Measurements from ENCODE around the gene THBS3. TPM values are rescaled to one million over a fixed set of nuclear protein-coding genes. Genes with fewer than 3 reads are reported as not detected.

Gene THBS3
- total RNA-seq, 1 donor from 2014 or later: 15.3 TPM

DNA sequence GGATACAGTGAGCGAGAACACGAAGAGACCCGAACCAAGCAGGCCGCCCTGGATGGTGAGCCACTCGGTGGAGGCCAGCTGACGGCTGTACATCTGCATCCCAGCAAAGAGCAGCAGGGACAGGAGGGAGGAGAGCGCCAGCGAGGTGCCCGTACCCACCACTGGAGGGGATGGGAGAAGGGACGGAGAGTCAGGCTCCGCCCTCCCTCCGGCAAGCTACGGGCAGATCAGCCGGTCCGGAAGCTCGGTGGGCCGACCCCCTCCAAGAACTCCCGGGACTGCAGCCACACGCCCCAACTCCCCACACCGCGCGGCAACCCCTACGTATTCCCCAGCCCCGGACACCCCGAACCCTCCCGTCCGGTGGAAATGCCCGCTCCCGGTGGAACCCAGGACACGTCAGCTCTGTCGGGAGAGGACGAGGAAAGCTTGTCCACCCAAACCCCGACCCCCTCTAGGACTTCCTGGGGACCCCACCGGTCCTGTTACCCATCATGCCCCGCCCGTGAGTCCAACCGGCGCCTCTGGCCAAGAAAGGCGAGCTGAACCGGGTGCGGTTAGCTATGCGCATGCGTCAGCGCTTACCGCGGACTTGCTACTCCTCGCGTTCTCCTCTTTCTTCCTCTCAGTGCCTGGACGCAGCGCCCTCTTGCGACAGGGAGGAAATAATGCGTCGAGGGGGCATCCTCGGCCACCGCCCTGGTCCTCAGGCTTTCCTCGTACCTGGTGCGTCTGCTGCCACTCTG lies 34.8 kb downstream of the THBS3 start, which contains the start of gene KRTCAP2:
Gene KRTCAP2, minus strand, starts transcription at position 573 of the 746 bp plus-strand sequence. Its CDS starts 80 bp downstream, at position 493.
- CTCF ChIA-PET: interaction anchor here (0.7 to 4.5 kb wide), 28 partner anchors 10 to 530 kb away, joined by 3 to 49 read pairs (median 4); partner anchors contain the start of genes ADAM15, EFNA1, EFNA3 and SLC50A1
- peaks cover 33% of the 10 kb centered on the region for H3K4me1 Mint-ChIP-seq
- intact Hi-C loops (cut with micrococcal nuclease): loop anchor here (1.0 to 10.0 kb wide), 6 partner anchors 33 to 618 kb away; partner anchors contain the start of genes ADAM15, CKS1B, DPM3 and SHC1

GRCh38 chr1:155171836-155172731 lies 35.6 kb downstream of the THBS3 start:
- peaks cover 41% of the 10 kb centered on the region for H3K4me1 Mint-ChIP-seq
- intact Hi-C loops (cut with micrococcal nuclease): loop anchor here (2.0 to 10.0 kb wide), 4 partner anchors 87 to 617 kb away; partner anchors contain the start of genes ADAM15, CKS1B, SHC1 and UBE2Q1
- ATAC-seq (ENCODE audit: low read depth) (peak; percentile 19), DNase-seq (no peak)
- H3K36me3 Mint-ChIP-seq (ENCODE audit: low read depth): peaks cover 26% of the 10 kb centered on the region
- CTCF ChIA-PET: interaction anchor here (0.8 to 4.5 kb wide), 18 partner anchors 9 to 155 kb away, joined by 3 to 49 read pairs (median 6); partner anchors contain the start of genes EFNA1, EFNA3 and SLC50A1
- peak overlapping the region; percentile 98 for H3K27ac Mint-ChIP-seq
- H3K9me3 Mint-ChIP-seq: no peaks in the 10 kb centered on the region
- TF ChIP-seq, protein P1, sequence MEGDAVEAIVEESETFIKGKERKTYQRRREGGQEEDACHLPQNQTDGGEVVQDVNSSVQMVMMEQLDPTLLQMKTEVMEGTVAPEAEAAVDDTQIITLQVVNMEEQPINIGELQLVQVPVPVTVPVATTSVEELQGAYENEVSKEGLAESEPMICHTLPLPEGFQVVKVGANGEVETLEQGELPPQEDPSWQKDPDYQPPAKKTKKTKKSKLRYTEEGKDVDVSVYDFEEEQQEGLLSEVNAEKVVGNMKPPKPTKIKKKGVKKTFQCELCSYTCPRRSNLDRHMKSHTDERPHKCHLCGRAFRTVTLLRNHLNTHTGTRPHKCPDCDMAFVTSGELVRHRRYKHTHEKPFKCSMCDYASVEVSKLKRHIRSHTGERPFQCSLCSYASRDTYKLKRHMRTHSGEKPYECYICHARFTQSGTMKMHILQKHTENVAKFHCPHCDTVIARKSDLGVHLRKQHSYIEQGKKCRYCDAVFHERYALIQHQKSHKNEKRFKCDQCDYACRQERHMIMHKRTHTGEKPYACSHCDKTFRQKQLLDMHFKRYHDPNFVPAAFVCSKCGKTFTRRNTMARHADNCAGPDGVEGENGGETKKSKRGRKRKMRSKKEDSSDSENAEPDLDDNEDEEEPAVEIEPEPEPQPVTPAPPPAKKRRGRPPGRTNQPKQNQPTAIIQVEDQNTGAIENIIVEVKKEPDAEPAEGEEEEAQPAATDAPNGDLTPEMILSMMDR (IDR thresholded peaks at IDR 0.05): no peak
- peak overlapping the region; percentile 99 for H3K4me3 Mint-ChIP-seq
- POLR2A ChIA-PET: interaction anchor here (0.6 to 4.5 kb wide), 23 partner anchors 13 to 1227 kb away, joined by 3 to 63 read pairs (median 5); partner anchors contain the start of genes DPM3, EFNA1, MTX1 and PMVK
- H3K27me3 Mint-ChIP-seq: no peaks in the 10 kb centered on the region

More for the DNA sequence above, 34.8 kb downstream of the THBS3 start, which contains the start of gene KRTCAP2:
- TF ChIP-seq, protein P1 (IDR thresholded peaks at IDR 0.05): peak; percentile 97
- H3K36me3 Mint-ChIP-seq (ENCODE audit: low read depth): peaks cover 26% of the 10 kb centered on the region
- peak within 1 kb of the TSS; percentile 98 for H3K27ac Mint-ChIP-seq
- ATAC-seq (ENCODE audit: low read depth) (peak; percentile 85), DNase-seq (peak; percentile 87)
- POLR2A ChIA-PET: interaction anchor here (0.6 to 4.5 kb wide), 33 partner anchors 9 to 1444 kb away, joined by 3 to 63 read pairs (median 4); partner anchors contain the start of genes ADAM15, DPM3, EFNA1 and EFNA3
- H3K9me3 Mint-ChIP-seq: no peaks in the 10 kb centered on the region
- peak within 1 kb of the TSS; percentile 99 for H3K4me3 Mint-ChIP-seq
- no peaks in the 10 kb centered on the region for H3K27me3 Mint-ChIP-seq

- no peaks in the 10 kb centered on the region for H3K9me3 Mint-ChIP-seq
- no peak for DNase-seq
- POLR2A ChIA-PET: interaction anchor here (0.5 to 0.9 kb wide), 4 partner anchors 79 to 1635 kb away, joined by 3 to 5 read pairs (median 3); no protein-coding TSS in a partner anchor
- peaks cover 26% of the 10 kb centered on the region for H3K36me3 Mint-ChIP-seq (ENCODE audit: low read depth)
- intact Hi-C loops (cut with micrococcal nuclease): loop anchor here (10.0 kb wide), 2 partner anchors 196 to 616 kb away; partner anchors contain the start of genes CKS1B, SHC1 and UBE2Q1
- TF ChIP-seq, protein P1 (IDR thresholded peaks at IDR 0.05): no peak
- CTCF ChIA-PET: interaction anchor here (0.8 to 6.4 kb wide), 4 partner anchors 23 to 126 kb away, joined by 3 to 145 read pairs (median 5); no protein-coding TSS in a partner anchor
- H3K4me1 Mint-ChIP-seq: peaks cover 44% of the 10 kb centered on the region
- H3K27me3 Mint-ChIP-seq: no peaks in the 10 kb centered on the region
- H3K4me3 Mint-ChIP-seq: no peak overlapping the region
- ATAC-seq (ENCODE audit: low read depth): no peak
- no peak overlapping the region for H3K27ac Mint-ChIP-seq
Measured at GRCh38 chr1:155170806-155171205, 36.9 kb downstream of the THBS3 start.

GRCh38 chr1:155170101-155170785 lies 37.5 kb downstream of the THBS3 start:
- no peaks in the 10 kb centered on the region for H3K27me3 Mint-ChIP-seq
- ChIA-PET CTCF (interaction anchor here (0.8 to 6.4 kb wide), 5 partner anchors 24 to 126 kb away, joined by 3 to 145 read pairs (median 7); no protein-coding TSS in a partner anchor), POLR2A (interaction anchor here (0.5 to 4.2 kb wide), 4 partner anchors 78 to 1635 kb away, joined by 3 to 38 read pairs (median 3); no protein-coding TSS in a partner anchor)
- H3K4me1 Mint-ChIP-seq: peaks cover 44% of the 10 kb centered on the region
- no peak for DNase-seq
- no peak for ATAC-seq (ENCODE audit: low read depth)
- no peaks in the 10 kb centered on the region for H3K9me3 Mint-ChIP-seq
- H3K4me3 Mint-ChIP-seq: no peak overlapping the region
- TF ChIP-seq, protein P1 (IDR thresholded peaks at IDR 0.05): no peak
- intact Hi-C loops (cut with micrococcal nuclease): loop anchor here (10.0 kb wide), 2 partner anchors 195 to 615 kb away; partner anchors contain the start of genes CKS1B, SHC1 and UBE2Q1
- peaks cover 26% of the 10 kb centered on the region for H3K36me3 Mint-ChIP-seq (ENCODE audit: low read depth)
- H3K27ac Mint-ChIP-seq: no peak overlapping the region
